ENCODE data around the gene DHRS2.
A peak's percentile ranks its signal among the peaks of the same experiment; 100 is the strongest.
"Not testable (repeated sequence)": the region's sequence is repeated elsewhere in the genome, so short reads cannot be mapped to it uniquely, and the experiment has no call there.

DHRS2 gene

DNA sequence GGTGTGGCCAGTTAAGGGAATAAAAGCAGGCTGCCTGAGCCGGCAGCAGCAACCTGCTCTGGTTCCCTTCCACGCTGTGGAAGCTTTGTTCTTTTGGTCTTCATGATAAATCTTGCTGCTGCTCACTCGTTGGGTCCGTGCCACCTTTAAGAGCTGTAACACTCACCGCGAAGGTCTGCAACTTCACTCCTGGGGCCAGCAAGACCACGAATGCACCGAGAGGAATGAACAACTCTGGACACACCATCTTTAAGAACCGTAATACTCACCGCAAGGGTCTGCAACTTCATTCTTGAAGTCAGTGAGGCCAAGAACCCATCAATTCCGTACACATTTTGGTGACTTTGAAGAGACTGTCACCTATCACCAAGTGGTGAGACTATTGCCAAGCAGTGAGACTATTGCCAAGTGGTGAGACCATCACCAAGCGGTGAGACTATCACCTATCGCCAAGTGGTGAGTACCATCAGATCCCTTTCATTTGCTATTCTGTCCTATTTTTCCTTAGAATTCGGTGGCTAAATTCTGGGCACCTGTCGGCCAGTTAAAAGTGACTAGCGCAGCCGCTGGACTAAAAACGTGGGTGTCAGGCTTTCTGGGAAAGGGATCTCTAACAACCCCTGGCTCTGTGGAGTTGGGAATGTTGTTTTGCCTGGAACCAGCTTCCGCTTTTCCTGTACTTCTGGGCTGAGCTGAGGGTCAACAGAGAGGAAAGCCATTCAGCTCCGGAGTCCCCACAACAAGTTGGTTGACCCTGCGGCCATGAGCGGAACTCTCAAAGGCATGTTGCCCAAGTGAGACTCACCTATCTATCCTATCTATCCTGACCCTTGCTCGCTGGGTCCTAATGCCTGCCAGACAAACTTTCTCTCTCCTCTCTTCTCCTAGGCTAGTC, at the start of gene DHRS2:
Gene DHRS2 (plus strand): TSS at position 48 of the 895 bp plus-strand sequence. CDS start 2,501 bp downstream, outside the sequence.
- no peak for DNase-seq

DNA sequence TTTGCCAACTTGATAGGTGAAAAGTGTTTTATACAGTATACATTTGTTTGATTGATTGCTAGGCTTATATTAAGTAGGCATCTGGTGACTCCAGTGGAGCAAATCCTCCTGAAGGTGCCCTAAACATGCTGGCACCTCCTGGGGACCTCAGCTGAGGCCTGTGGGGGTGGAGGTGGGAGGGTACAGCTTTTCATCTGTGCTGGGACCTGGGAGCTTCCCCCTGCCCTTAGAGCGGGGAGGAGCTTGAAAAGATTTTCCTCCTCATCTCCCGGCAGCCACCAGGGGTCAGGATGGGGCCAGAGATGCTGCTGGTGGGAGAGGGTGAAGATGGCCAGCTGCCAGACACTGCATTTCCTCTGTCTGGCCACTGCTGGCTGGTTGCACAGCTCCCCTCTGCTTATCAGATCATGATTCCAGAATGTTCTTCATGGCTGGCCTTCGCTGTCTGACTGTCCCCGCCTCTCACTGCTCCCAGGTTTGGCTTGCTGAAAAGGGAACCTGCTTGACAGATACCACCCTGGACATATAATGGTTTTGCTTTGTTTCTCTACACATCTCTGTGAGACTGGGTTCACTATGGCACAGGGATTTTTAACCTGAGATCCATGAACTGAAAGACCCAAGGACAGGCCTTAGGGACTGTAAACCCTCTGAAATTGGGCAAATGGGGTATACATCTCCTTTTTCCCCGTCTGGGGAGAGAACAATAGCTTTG, 47.1 kb upstream of the DHRS2 start:
- DNase-seq, result peak; percentile 83 to 85

DNA sequence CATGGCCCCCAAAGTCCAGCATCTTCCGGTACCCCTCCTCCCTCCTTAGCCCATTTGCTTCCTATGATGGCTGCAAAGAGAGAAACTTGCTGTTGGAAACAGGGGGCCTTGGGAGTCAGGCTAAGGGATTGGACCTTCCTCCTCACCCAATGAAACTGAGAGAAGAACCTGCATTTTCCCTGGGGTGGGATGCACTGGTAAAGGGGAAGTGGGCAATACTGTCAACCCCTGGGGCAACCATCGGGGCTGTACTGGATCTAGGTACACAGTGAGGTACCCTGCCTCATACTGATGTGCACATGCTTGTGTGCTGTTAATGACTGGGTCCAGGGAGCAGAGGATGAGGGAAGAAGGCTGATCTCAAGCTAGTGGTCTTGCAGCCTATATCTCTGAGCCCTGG, 46.6 kb upstream of the DHRS2 start:
- DNase-seq, result no peak

- no peak for DNase-seq
Measured at GRCh38 chr14:23590198-23590597, 46.0 kb upstream of the DHRS2 start.

- DNase-seq, result not testable (repeated sequence)
Measured at GRCh38 chr14:23594191-23594590, 42.0 kb upstream of the DHRS2 start.

DNA sequence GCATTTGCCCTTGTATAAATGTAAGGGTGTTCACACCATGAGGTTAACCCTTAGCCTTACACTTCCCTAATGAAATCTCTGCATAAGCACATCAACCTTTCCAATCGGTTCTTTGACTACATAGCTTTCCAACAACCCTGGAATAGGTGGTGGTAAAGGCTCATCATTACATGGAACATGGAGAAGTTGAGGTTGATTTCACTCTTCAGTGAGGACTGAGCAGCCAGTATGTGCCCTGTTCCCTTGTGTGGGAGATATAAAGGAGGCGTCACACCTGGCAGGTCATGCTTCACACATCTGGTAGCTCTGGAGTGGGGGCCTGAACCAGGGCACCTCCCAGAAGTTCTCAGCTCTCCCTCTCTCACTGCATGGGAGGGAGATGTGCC, 35.8 kb upstream of the DHRS2 start:
- DNase-seq, result no peak

DNA sequence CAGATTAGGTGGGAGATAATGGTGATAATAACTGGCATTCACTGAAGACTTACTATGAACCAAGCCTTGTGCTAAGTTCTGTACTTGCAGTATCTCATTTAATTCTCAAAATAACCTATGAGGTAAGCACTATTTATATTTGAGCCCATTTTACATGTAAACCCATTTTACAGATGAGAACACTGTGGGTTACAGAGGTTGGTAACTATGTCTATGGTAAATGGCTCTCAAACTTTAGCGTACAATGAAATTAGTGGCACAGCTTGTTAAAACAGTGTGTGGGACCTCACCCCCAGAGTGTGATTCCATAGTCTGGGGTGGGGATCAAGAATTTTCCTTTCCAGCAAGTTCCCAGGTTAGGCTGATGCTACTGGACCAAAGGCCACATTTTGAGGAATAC, 35.4 kb upstream of the DHRS2 start:
- DNase-seq, result no peak

DNA sequence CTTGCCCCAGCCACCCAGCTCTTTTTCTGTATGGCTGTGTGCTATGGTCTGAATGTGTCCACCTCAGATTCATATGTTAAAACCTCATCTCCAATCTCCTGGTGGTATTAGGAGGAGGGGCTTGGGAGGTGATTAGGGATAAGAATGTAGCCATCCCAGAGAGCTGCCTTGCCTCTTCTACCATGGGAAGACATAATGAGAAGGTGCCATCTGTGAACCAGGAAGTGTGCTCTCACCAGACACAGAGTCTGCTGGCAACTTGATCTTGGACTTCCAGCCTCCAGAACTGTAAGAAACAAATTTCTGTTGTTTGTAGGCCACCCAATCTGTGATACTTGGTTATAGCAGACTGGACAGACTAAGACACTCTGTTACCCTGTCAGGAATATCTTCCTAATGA, 34.7 kb upstream of the DHRS2 start:
- DNase-seq, result no peak

DNA sequence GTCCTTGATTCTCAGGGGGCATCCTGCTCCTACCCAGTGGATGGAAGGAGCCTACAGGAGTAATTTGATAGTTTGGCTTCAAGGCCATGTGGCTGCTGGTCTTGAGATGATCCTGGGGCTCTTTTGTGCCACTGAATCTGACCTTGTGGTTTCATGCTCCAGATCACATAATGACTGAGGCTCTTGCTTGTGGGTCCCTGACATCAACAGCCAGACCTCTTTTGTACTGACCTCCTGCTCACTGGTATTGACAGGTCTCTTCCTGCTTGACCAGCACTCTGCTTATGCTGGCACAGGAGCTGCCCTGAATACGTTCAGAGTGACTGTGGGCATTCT, 34.4 kb upstream of the DHRS2 start:
- no peak for DNase-seq

- no peak for DNase-seq
Measured at GRCh38 chr14:23602181-23603095, 33.7 kb upstream of the DHRS2 start.

GRCh38 chr14:23603103-23603502, 33.1 kb upstream of the DHRS2 start:
- no peak for DNase-seq

- DNase-seq, result no peak
Measured at GRCh38 chr14:23604148-23604547, 32.0 kb upstream of the DHRS2 start.

GRCh38 chr14:23604675-23605170, 31.4 kb upstream of the DHRS2 start:
- DNase-seq, result no peak

- peak in 1 of 2 donors; percentile 12 for DNase-seq
Measured at GRCh38 chr14:23605931-23606585, 30.1 kb upstream of the DHRS2 start.

GRCh38 chr14:23608454-23608853, 27.7 kb upstream of the DHRS2 start:
- DNase-seq, result no peak

- DNase-seq, result no peak
Measured at GRCh38 chr14:23609001-23609400, 27.2 kb upstream of the DHRS2 start.

- DNase-seq, result not testable (repeated sequence)
Measured at GRCh38 chr14:23609411-23610089, 26.6 kb upstream of the DHRS2 start.

DNA sequence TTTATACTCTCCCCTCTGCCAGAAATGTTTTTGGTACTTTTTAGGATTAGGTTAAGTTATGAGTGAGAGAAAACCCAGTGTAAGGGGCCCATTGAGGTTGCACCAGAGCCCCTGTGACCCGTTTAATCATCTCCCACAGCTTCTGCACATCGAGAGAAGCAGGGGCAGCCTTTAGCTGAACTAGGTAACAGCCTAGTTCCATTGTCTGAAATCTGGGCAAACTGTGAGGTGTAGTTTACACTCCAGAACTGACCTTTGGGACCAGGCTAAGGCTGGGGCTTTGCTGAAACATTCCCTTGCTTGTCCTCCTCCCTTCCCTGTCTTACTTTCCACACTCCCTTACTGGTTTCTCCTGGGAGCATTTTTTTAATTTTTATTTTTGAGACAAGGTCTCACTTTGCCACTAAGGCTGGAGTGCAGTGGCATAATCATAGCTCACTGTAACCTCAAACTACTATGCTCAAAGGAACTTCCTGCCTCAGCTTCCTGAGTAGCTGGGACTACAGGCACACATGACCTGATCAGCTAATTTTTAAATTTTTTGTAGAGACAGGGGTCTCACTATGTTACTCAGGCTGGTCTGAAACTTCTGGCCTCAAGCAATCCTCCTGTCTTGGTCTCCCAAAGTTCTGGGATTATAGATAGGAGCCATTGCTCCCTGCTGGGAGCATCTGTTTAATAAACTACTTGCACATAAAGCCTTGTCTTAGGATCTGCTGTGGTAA, 25.9 kb upstream of the DHRS2 start:
- DNase-seq, result no peak

DNA sequence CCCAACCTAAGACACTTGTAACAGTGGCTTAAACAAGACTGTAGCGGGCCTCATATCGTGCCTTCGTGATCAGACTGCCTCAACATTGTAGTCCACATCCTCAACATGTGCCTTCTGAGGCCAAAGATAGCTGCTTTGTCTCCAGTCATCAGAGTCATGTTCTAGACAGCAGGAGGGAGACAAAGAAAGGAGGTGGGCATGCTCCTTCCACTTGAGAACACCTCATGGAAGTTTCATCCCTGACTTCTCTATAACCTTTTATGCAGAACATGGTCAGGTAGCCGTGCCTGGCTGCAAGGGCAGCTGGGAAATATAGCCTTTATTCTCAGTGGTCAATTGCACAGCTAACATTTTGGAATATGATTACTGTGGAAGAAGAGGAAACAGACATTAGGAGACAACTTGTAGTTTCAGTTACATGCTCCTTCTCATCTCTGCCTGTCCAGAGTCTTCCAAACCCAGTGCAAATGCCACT, 25.3 kb upstream of the DHRS2 start:
- DNase-seq, result no peak

GRCh38 chr14:23612354-23612732, 23.8 kb upstream of the DHRS2 start:
- DNase-seq, result no peak

DNA sequence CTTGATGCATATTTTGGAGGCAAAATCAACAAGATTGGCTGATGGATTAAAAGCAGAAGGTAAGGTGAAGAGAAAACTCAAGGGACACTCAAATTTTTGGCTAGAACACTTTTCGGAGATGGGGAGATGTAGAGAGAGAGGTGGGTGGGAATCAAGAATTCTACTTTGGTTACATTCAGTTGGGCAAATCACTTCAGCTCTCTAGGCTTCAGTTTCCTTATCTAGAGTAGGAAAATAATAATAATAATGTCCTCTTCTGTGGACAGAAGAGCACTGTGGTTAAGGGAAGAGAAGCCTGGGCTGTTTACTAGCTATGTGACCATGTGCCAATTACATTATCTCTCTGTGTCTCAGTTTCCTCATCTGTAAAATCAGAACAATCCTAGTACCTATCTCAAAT, 23.4 kb upstream of the DHRS2 start:
- no peak for DNase-seq
